CMK (cell line): Measurements from ENCODE around the gene UGCG.
"Not testable (repeated sequence)": the region's sequence is repeated elsewhere in the genome, so short reads cannot be mapped to it uniquely, and the experiment has no call there.

Source experiments
- DNase-seq: peaks from one replicate; pipeline ENCODE4 v3.0.0-alpha.2; 2010; ENCODE audit warnings: low read depth

UGCG gene

DNA sequence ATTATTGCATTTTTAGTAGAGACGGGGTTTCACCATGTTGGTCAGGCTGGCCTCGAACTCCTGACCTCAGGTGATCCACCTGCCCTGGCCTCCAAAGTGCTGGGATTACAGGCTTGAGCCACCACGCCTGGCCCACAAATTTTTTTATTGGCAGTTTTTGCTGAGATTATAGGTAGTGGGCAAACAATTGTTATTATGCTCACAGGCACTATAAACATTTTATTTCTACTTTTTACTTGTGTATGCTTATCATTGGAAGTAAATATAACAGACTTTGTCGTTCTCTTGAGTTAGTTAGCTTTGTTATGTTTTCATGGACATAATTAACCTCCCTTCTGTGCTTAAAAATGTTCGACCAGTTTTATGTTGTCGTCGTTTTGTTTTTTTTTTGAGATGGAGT, 23.9 kb downstream of the UGCG start:
- DNase-seq = no peak

- DNase-seq = no peak
Measured at GRCh38 chr9:111922324-111923013, 25.9 kb downstream of the UGCG start.

DNA sequence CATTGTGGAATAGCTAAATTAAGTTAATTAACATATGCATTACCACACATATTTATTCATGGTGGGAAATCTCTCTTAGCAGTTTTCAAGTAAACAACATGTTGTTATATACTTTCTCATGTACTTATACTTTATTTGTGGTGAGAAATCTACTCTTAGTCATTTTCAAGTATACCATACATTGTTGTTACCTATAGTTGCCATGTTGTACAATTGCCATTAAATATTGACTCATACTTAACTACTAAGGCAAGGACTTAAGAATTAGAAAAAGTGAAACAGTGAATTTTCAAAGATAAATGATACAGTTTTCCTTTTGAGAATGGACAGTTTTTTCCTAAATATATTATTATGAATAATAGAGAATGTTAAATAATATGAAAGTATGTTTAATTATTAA, 27.7 kb downstream of the UGCG start:
- DNase-seq = no peak

DNA sequence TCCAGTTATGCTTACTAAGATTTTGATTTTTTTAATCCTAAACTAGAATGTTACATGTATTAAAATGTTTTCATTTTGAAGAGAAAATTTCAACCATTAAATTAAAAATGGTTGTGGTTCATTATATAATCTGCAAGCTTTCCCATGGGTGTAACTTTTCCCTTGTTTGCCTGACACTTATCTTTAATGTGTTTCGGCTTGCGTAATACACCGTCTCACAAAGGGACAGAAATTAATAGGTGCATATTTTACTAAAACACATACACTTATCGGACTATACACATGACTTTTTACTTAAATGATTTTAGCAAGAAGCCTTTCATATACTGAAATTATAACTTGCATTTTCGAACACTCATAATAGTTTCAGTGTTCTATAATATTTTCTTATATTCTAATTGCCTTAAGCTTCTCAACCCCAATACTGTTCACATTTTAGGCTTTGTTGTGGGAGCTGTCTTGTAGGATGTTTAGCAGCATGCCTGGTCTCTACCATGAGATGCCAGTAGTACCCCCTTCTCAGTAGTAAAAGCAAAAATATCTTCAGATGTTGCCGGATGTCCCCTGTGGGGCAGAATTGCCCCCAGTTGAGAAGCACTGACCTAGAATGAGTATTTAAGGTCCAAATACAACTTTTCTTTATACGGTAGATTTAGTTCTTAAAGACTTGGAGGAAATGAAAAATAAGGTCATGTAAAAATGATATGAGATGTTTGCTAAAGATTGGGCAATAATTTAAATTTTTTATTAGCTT, 28.6 kb downstream of the UGCG start:
- DNase-seq = no peak

DNA sequence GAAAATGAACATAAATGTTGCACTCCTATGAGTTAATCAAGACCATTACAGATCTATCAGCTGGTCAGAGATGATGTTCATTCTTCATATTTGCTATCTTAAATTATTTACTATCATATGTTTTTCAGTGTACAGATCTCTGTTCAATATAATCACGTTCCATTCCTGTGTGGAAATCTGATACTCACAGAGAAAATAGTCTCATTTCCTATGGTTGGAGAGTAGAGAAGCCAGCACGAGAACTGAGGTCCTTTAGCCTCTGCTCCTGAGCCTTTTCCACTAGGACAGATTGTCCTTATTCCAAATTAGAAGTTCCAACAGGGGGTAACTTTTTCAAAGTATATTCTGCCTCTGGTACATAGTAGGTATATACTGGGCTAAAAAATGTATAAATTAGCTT, 29.2 kb downstream of the UGCG start:
- DNase-seq = no peak

DNA sequence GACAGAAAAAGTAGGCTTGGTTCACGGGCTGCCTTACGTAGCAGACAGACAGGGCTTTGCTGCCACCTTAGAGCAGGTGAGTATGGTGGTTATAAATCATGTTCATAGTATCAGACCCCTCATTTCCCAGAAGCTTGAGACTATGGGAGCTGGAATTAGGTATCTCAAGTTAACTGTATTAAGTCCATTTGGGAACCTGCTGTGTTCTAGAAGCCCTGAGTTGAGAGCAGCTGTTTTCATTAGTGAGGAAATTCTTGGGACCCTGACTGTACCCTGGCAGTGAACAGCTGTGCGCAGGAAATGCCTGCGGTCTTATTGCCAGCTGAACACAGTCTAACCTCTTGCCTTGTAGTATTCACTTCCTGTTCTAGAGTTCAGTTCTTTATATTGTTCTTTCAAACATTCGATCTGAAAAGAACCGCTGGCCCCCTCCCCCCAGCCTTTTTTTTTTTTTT, 29.8 kb downstream of the UGCG start:
- DNase-seq = no peak

DNA sequence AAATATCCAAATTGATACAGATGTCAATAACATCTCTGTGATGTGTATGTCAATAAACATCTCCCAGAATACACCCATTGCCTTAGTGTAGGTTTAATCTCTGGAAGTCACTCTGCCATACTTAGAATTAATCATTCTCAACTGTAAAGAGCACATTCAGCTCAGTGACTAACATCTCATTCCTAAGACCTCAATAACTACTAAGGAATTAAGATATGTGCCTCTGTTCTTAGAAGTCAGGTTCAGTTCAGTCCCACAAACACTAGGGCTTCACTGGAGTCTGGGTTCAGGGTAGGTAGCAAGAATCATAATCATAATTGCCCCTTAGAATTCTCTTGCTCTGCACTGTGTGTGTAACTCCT, 31.7 kb downstream of the UGCG start:
- DNase-seq = no peak

DNA sequence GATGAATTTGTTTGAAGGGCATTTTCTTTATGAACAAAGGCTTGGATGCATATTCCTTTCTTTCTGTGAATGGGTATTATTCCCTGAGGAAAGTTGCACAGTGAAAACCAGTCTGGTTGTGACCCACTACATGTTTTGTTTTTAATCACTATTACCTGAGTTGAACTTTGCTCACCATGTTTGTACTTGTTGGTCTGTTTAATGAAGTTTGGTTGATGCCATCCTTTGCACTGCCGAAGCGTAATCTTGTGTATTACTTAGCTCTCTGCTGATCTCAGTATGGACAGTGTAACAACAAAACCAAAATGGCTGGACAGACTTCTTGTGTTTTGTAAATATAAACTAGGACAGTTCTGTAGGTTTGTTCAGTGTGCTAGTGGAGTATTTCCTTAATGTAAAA, 38.1 kb downstream of the UGCG start:
- no peak for DNase-seq

GRCh38 chr9:111936391-111936790, 39.8 kb downstream of the UGCG start:
- no peak for DNase-seq

- no peak for DNase-seq
Measured at GRCh38 chr9:111937301-111937700, 40.7 kb downstream of the UGCG start.

DNA sequence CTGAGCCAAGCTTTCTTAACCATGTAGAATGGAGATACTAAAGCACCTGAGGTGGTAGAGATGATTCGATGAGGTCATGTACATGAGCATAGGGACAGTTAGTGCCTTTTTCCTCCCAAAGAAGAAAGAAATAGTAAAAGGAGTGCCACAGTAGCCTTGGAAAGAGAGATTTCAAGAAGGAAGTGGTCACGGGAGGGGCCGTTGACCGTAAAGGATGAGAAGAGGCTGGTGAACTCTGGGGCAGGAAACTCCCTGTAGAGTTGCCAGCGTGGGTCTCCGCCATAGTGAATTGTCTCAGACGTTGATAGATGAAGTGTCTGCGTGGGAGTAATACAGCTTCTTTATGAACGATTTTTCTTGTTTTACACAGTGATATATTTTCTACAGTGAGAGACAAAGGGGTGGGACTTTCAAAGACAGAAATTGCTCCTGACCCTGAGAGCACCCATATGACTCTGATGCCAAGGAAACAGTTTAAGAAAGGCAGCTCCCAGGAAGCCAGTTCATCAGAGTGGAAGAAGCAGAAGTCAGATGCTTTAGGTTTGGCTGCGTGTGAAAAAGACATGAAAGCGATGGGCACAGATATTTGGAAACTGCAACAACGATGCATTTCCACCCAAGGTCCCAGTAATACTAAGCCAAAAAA, 41.3 kb downstream of the UGCG start:
- peak; percentile 20 for DNase-seq

GRCh38 chr9:111938427-111938800, 41.8 kb downstream of the UGCG start:
- no peak for DNase-seq

DNA sequence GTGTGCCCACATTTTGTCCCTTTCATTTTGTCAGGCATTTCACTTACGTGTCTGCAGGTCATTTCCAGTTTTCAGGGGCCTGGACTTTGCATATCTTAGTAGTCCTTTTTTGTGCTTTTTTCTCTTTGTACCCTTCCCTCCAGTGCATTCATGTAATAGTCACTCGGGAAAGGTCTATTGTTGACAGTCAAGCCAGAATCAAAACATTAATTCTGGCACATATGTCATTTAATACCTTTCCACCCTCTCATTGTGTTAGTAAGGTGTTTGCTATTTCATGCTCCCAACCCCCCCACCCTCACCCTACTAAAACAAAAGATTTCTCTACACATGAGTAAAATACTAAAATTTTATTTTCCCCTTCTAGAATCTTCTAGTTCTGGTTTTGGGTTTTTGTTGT, 42.7 kb downstream of the UGCG start:
- no peak for DNase-seq

DNA sequence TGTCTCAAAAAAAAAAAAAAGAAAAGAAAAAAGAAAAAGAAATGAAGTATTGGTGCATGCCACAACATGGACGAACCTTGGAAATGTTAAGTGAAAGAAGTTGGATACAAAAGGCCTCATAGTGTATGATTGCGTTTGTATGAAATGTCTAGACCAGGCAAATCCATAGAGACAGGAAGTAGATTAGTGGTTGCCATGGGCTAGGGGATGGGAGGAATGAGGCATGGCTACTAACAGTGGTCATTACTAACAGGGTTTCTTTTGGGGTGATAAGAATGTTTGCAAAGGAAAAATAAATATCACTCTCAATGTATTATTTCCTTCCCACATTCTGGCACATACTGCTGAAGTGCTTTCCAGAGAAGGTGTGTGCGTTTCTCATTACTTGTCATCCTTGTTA, 44.1 kb downstream of the UGCG start:
- DNase-seq = no peak

- DNase-seq = no peak
Measured at GRCh38 chr9:111943200-111943599, 46.6 kb downstream of the UGCG start.

- no peak for DNase-seq
Measured at GRCh38 chr9:111943746-111944145, 47.1 kb downstream of the UGCG start.

DNA sequence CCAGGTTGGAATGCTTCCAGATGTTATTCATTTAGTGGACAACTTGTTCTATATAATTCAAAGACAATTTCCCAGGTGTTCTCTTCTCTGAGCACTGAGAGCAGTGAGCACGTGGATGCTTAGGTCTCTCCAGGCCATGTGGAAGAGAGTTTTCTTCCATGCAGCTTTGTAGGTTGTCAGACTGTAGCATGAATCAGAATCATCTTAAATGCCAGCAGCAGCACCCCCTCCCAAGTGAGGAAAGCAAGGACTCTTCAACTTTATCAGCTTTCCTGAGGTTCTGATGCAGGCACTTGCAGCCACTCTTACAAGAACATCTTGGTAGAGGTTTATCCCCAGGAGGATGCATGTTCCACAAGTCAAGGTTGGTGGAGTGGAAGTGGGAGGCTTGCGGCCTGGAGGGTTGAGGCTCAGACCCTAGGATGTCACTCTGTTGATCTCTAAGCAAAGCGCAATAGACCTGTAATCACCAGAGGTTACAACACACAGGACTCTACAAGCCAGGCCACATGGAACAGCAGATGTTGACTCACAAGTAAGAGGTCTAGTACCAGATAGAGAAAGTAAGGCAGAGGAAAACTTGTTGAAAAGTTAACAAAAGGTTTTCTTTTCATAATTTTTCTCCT, 47.7 kb downstream of the UGCG start:
- no peak for DNase-seq

GRCh38 chr9:111945216-111945615, 48.6 kb downstream of the UGCG start:
- DNase-seq = no peak

DNA sequence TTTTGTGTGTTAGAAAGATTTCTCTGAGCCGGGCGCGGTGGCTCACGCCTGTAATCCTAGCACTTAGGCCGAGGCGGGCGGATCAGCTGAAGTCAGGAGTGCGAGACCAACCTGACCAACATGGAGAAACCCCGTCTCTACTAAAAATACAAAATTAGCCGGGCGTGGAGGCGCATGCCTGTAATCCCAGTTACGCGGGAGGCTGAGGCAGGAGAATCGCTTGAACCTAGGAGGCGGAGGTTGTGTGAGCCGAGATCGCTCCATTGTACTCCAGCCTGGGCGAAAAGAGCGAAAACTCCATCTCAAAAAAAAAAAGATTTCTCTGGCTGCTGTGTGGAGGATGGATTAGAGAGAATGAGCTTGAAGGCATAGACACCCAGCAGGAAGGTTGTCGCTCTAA, 51.5 kb downstream of the UGCG start:
- not testable (repeated sequence) for DNase-seq

- DNase-seq = no peak
Measured at GRCh38 chr9:111948951-111949350, 52.3 kb downstream of the UGCG start.

DNA sequence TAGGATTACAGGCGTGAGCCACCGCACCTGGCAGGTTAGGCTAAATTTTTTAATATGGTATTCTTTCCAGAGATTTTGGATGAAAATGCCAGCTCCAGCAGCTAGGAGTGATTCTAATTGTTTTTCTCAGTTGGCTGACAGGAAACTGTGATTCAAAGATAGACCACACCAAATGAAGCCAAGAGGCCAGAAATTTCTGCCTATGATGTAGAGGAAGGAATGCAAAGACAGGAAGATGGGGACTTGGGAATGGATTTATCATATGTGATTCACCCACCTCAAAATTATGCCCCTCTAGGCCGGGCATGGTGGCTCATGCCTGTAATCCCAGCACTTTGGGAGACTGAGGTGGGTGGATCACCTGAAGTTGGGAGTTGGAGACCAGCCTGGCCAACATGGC, 53.3 kb downstream of the UGCG start:
- DNase-seq = no peak

DNA sequence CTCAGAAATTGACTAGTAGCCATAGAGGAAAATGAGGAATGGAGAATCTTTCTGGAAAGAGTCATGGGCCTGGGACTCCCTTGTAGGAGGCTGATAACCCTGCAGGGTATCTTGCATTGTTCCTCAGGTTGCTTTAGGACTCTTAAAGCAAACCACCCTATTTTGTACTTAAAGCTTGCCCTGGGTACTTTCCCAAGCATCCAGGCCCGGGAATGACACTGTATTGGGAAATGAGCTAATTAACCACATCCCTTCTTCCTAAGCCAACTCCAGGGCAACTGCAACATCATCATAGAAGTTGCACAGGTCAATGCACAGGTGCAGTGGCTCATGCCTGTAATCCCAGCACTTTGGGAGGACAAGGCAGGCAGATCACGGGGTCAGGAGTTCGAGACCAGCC, 55.9 kb downstream of the UGCG start:
- DNase-seq = no peak

DNA sequence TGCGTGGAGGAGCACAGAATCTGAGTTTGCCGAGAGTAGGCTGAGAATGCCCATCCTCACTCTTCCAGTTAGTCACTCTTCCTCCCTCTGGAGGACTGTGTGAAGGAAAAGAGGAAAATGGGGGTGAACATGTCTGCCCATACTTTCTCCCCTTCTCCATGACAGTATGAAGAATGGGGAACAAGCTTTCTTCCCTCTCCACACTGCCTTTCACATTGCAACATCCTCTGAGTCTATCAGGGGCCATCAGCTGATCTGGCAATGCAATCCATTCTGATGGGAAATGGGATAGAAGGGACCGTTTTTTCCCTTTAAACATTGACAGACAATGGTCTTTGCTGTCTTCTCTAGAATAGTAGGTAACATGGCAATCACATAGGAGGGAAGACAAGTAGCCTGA, 56.8 kb downstream of the UGCG start:
- no peak for DNase-seq
